KMS-11 (cell line): ENCODE results near the gene SMARCA5.

Source experiments
- H2AFZ ChIP-seq: fragments of 200-600 bp; sonication (generic); 2 replicates; pipeline ENCODE4 v1.6.1; 2016; ENCODE audit warnings: antibody characterized with exemption, mixed run types, low read depth
- H3K27ac ChIP-seq: fragments of 200-600 bp; sonication (generic); 2 replicates; pipeline ENCODE4 v1.6.1; 2016; ENCODE audit warnings: mild to moderate bottlenecking, mixed run types
- H3K27me3 ChIP-seq: fragments of 200-600 bp; sonication (generic); 2 replicates; pipeline ENCODE4 v1.6.1; 2017; ENCODE audit warnings: mild to moderate bottlenecking, low read depth, mixed run types, moderate library complexity; ENCODE audit not compliant: insufficient read depth
- H3K36me3 ChIP-seq: fragments of 200-600 bp; sonication (generic); 2 replicates; pipeline ENCODE4 v1.6.1; 2017; ENCODE audit warnings: mild to moderate bottlenecking, mixed run types; ENCODE audit not compliant: insufficient read depth
- H3K4me1 ChIP-seq: fragments of 200-600 bp; sonication (generic); 2 replicates; pipeline ENCODE4 v1.6.1; 2016; ENCODE audit warnings: mild to moderate bottlenecking, low read depth, mixed run types; ENCODE audit not compliant: poor library complexity, severe bottlenecking
- H3K4me2 ChIP-seq: fragments of 200-600 bp; sonication (generic); 2 replicates; pipeline ENCODE4 v1.7.0; 2016; ENCODE audit warnings: mild to moderate bottlenecking, mixed run types
- H3K4me3 ChIP-seq: fragments of 200-600 bp; sonication (generic); IDR thresholded peaks from 2 replicates; pipeline ENCODE4 v1.6.1; 2017; ENCODE audit warnings: low read depth, low read length, mixed read lengths; ENCODE audit not compliant: insufficient read depth
- H3K79me2 ChIP-seq: fragments of 200-600 bp; sonication (generic); 2 replicates; pipeline ENCODE4 v1.6.1; 2016; ENCODE audit warnings: low read depth, mixed run types; ENCODE audit not compliant: insufficient read depth
- H3K9ac ChIP-seq: fragments of 200-600 bp; sonication (generic); 2 replicates; pipeline ENCODE4 v1.6.1; 2016; ENCODE audit warnings: mild to moderate bottlenecking, mixed run types
- H4K20me1 ChIP-seq: fragments of 200-600 bp; sonication (generic); 2 replicates; pipeline ENCODE4 v1.6.1; 2016; ENCODE audit warnings: mild to moderate bottlenecking, mixed run types; ENCODE audit not compliant: insufficient read depth
- CTCF ChIP-seq: fragments of 200-600 bp; sonication (generic); conservative IDR thresholded peaks from 2 replicates; pipeline ENCODE4 v1.6.1; 2017; ENCODE audit warnings: low read depth, mild to moderate bottlenecking, antibody characterized with exemption, low read length, moderate library complexity, mixed read lengths

The SMARCA5 gene

GRCh38 chr4:143512978-143513313 lies 556 bp upstream of the SMARCA5 start:
- Histone ChIP-seq H3K27me3 (no peaks in the 10 kb centered on the region), H3K79me2 (peaks cover 41% of the 10 kb centered on the region), H4K20me1 (peaks cover 7% of the 10 kb centered on the region; the same call in 1 of the 2 replicates), H3K9ac (peak overlapping the region; percentile 85), H2AFZ (peak overlapping the region; percentile 64), H3K4me3 (peak overlapping the region; percentile 10), H3K4me1 (peaks cover 29% of the 10 kb centered on the region), H3K27ac (peak overlapping the region; percentile 86), H3K4me2 (peak overlapping the region; percentile 67), H3K36me3 (no peaks in the 10 kb centered on the region; the same call in 1 of the 2 replicates)
- no peak for TF ChIP-seq CTCF

GRCh38 chr4:143514169-143514495 lies 630 bp downstream of the SMARCA5 start:
- H3K9ac ChIP-seq = peak overlapping the region; percentile 85
- TF ChIP-seq CTCF = no peak
- H3K4me2 ChIP-seq = peak overlapping the region; percentile 67
- no peaks in the 10 kb centered on the region; the same call in 1 of the 2 replicates for H3K36me3 ChIP-seq
- H3K27me3 ChIP-seq = no peaks in the 10 kb centered on the region
- peaks cover 53% of the 10 kb centered on the region for H3K79me2 ChIP-seq
- H4K20me1 ChIP-seq = peaks cover 7% of the 10 kb centered on the region; the same call in 1 of the 2 replicates
- peak overlapping the region; percentile 86 for H3K27ac ChIP-seq
- H3K4me3 ChIP-seq = peak overlapping the region; percentile 64
- peak overlapping the region; percentile 64 for H2AFZ ChIP-seq
- H3K4me1 ChIP-seq = peaks cover 35% of the 10 kb centered on the region

GRCh38 chr4:143514497-143514896 lies 995 bp downstream of the SMARCA5 start:
- Histone ChIP-seq H3K36me3 (no peaks in the 10 kb centered on the region; the same call in 1 of the 2 replicates), H3K79me2 (peaks cover 56% of the 10 kb centered on the region), H3K27me3 (no peaks in the 10 kb centered on the region), H3K9ac (peak overlapping the region; percentile 85), H3K4me1 (peaks cover 35% of the 10 kb centered on the region), H3K4me3 (peak overlapping the region; percentile 64), H2AFZ (peak overlapping the region; percentile 64; the same call in 1 of the 2 replicates), H4K20me1 (peaks cover 7% of the 10 kb centered on the region; the same call in 1 of the 2 replicates), H3K4me2 (peak overlapping the region; percentile 67), H3K27ac (peak overlapping the region; percentile 86)
- TF ChIP-seq CTCF = no peak

GRCh38 chr4:143514901-143515300 lies 1.4 kb downstream of the SMARCA5 start:
- Histone ChIP-seq H3K27ac (peak overlapping the region; percentile 86; the same call in 1 of the 2 replicates), H3K4me2 (peak overlapping the region; percentile 67), H4K20me1 (peaks cover 7% of the 10 kb centered on the region; the same call in 1 of the 2 replicates), H3K4me3 (peak overlapping the region; percentile 64), H3K27me3 (no peaks in the 10 kb centered on the region), H2AFZ (no peak overlapping the region), H3K79me2 (peaks cover 61% of the 10 kb centered on the region), H3K36me3 (no peaks in the 10 kb centered on the region; the same call in 1 of the 2 replicates), H3K4me1 (peaks cover 36% of the 10 kb centered on the region), H3K9ac (peak overlapping the region; percentile 85; the same call in 1 of the 2 replicates)
- no peak for TF ChIP-seq CTCF
